SK-N-MC (cell line): ENCODE data around the gene ATP1A3.

Experiments
- DNase-seq: peaks from one replicate; pipeline ENCODE4 v3.0.0-alpha.2; 2011; ENCODE audit warnings: low read depth, low spot score
- H3K27ac ChIP-seq: fragments of 200-600 bp; sonication (generic); 2 replicates; pipeline ENCODE4 v1.5.1; 2016; ENCODE audit warnings: mixed run types
- H3K36me3 ChIP-seq: fragments of 200-600 bp; sonication (generic); 2 replicates; pipeline ENCODE4 v1.6.1; 2017; ENCODE audit warnings: antibody characterized with exemption, low read length, mixed read lengths; ENCODE audit not compliant: insufficient read depth
- H3K4me3 ChIP-seq: fragments of 200-600 bp; sonication (generic); 2 replicates; pipeline ENCODE4 v1.5.1; 2016
- H3K9ac ChIP-seq: fragments of 200-600 bp; sonication (generic); 2 replicates; pipeline ENCODE4 v1.8.0; 2017; ENCODE audit warnings: mixed run types, mixed read lengths; ENCODE audit not compliant: insufficient read length
- H3K9me3 ChIP-seq: fragments of 200-600 bp; sonication (generic); 2 replicates; pipeline ENCODE4 v1.6.1; 2017; ENCODE audit warnings: low read depth, mild to moderate bottlenecking, antibody characterized with exemption, low read length, moderate library complexity, mixed read lengths
- EZH2 ChIP-seq: fragments of 200-600 bp; sonication (generic); IDR thresholded peaks from one replicate; pipeline ENCODE4 v1.6.1; 2017; ENCODE audit warnings: antibody characterized with exemption
- FOXP2 ChIP-seq: optimal IDR thresholded peaks from 2 replicates; pipeline ENCODE3; 2011; ENCODE audit warnings: mild to moderate bottlenecking, moderate library complexity; ENCODE audit not compliant: insufficient read depth; ENCODE audit errors: extremely low read length, control extremely low read depth
- POLR2AphosphoS5 ChIP-seq: IDR thresholded peaks from 2 replicates; pipeline ENCODE4 v1.6.1; 2012; ENCODE audit warnings: mild to moderate bottlenecking, low read depth, low read length, borderline replicate concordance

The ATP1A3 gene

GRCh38 chr19:41974652-41975051, 19.4 kb downstream of the ATP1A3 start:
- Histone ChIP-seq H3K36me3 (peaks cover 6% of the 10 kb centered on the region; the same call in 1 of the 2 replicates), H3K9me3 (no peaks in the 10 kb centered on the region), H3K4me3 (no peak overlapping the region), H3K27ac (peak overlapping the region; percentile 19), H3K9ac (no peak overlapping the region)
- TF ChIP-seq POLR2AphosphoS5, result no peak
- TF ChIP-seq EZH2, result no peak
- no peak for TF ChIP-seq FOXP2
- DNase-seq, result no peak

DNA sequence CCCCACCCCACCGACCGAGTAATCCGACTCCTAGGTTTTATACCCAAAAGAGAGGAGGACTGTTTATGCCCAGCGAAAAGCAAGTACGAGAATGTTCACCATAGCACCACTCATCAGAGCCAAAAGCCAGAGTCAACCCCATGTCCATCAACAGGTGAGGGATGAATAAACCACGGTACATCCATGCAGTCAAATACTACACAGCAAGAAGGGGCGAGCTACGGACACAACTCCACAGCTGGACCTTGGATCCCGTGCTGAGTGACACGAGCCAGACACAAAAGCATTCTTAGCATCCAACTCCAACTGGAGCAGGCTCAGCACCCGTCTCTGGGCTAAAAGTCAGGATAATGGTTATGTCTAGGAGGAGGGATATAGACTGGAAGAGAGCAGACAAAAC, 22.7 kb downstream of the ATP1A3 start:
- H3K36me3 ChIP-seq, result peaks cover 6% of the 10 kb centered on the region; the same call in 1 of the 2 replicates
- H3K9me3 ChIP-seq, result no peaks in the 10 kb centered on the region
- no peak overlapping the region for H3K4me3 ChIP-seq
- DNase-seq, result no peak
- TF ChIP-seq EZH2, result no peak
- no peak for TF ChIP-seq FOXP2
- no peak for TF ChIP-seq POLR2AphosphoS5
- peak overlapping the region; percentile 46 for H3K27ac ChIP-seq
- H3K9ac ChIP-seq, result no peak overlapping the region

DNA sequence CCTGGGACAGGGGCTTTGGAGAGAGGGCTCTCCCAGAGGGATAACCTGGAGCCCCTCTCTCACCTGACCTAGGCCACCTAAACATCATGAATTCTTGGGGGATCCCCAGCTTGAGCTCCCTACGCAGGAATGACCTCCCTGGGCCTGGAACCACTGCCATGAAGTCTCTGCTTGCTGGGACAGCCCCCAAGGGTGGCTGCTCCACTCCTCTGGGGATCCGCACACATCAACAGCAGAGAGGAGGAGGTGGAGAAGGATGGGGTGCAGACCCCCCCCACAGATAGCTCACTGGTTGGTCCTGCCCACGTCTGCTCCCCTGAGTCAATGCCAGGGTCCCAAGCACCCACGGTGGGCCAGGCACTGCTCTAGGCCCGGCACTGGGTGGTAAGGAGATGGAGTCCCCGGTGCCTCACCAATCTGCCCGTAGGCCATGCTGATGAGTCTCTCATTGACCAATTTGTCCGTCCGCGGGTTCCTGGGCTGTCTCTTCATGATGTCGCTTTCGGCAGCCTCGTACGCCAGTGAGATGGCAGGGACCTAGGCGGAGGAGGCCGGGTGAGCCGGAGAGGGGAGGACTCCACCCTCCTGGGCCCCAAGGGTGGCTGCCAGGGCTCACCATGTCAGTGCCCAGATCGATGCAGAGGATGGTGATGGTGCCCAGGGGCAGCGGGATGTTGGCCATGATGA, 24.1 kb downstream of the ATP1A3 start:
- H3K9ac ChIP-seq, result no peak overlapping the region
- H3K9me3 ChIP-seq, result no peaks in the 10 kb centered on the region
- TF ChIP-seq POLR2AphosphoS5 (no peak), FOXP2 (no peak), EZH2 (no peak)
- peaks cover 6% of the 10 kb centered on the region; the same call in 1 of the 2 replicates for H3K36me3 ChIP-seq
- no peak overlapping the region for H3K27ac ChIP-seq
- DNase-seq, result no peak
- H3K4me3 ChIP-seq, result no peak overlapping the region

GRCh38 chr19:41968751-41969595, 25.1 kb downstream of the ATP1A3 start:
- TF ChIP-seq POLR2AphosphoS5, result no peak
- TF ChIP-seq FOXP2, result no peak
- no peak for TF ChIP-seq EZH2
- Histone ChIP-seq H3K36me3 (peaks cover 6% of the 10 kb centered on the region; the same call in 1 of the 2 replicates), H3K9me3 (no peaks in the 10 kb centered on the region), H3K4me3 (no peak overlapping the region), H3K27ac (no peak overlapping the region), H3K9ac (no peak overlapping the region)
- no peak for DNase-seq

GRCh38 chr19:41967054-41967783, 26.8 kb downstream of the ATP1A3 start:
- TF ChIP-seq FOXP2 (no peak), EZH2 (no peak), POLR2AphosphoS5 (no peak)
- H3K9ac ChIP-seq, result no peak overlapping the region

DNA sequence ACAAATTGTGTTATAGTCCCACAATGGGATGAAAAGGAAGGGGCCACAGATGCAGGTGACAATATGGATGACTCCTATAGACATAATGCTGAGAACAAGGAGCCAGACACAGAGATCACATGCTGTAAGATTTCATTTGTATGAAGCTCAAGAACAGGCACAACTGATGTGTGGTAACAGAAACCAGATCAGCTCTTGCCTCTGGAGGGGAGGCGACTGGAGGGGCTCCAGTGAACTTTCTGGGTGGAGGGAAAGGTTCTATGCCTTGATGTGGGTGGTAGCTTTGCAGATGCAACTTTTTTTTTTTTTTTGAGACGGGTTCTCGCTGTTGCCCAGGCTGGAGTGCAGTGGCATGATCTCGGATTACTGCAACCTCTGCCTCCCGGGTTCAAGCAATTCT, 28.9 kb downstream of the ATP1A3 start:
- no peaks in the 10 kb centered on the region for H3K9me3 ChIP-seq
- no peak for TF ChIP-seq EZH2
- TF ChIP-seq FOXP2, result no peak
- no peak for TF ChIP-seq POLR2AphosphoS5
- no peak for DNase-seq
- H3K36me3 ChIP-seq, result no peaks in the 10 kb centered on the region
- H3K9ac ChIP-seq, result no peak overlapping the region
- H3K27ac ChIP-seq, result peak overlapping the region; percentile 25; the same call in 1 of the 2 replicates
- no peak overlapping the region for H3K4me3 ChIP-seq

More at GRCh38 chr19:41967054-41967783, 26.8 kb downstream of the ATP1A3 start:
- Histone ChIP-seq H3K4me3 (no peak overlapping the region), H3K36me3 (peaks cover 6% of the 10 kb centered on the region; the same call in 1 of the 2 replicates), H3K27ac (no peak overlapping the region), H3K9me3 (no peaks in the 10 kb centered on the region)
- no peak for DNase-seq

- no peak overlapping the region for H3K4me3 ChIP-seq
- no peak for TF ChIP-seq EZH2
- TF ChIP-seq FOXP2, result no peak
- no peak overlapping the region; the same call in 1 of the 2 replicates for H3K27ac ChIP-seq
- no peaks in the 10 kb centered on the region for H3K9me3 ChIP-seq
- DNase-seq, result no peak
- no peaks in the 10 kb centered on the region; the same call in 1 of the 2 replicates for H3K36me3 ChIP-seq
- H3K9ac ChIP-seq, result no peak overlapping the region
Measured at GRCh38 chr19:41960973-41961372, 33.1 kb downstream of the ATP1A3 start.
